DOHH2 (cell line): ENCODE measurements around the gene MAML2.

Source experiments
- EZH2phosphoT487 ChIP-seq: fragments of 200-600 bp; sonication (generic); IDR thresholded peaks from 2 replicates; pipeline ENCODE4 v1.6.1; 2017; ENCODE audit warnings: borderline replicate concordance, mild to moderate bottlenecking, antibody characterized with exemption, low read length, moderate library complexity, mixed read lengths
- TF ChIP-seq, protein P1 (sequence below): fragments of 200-600 bp; sonication (generic); IDR thresholded peaks from one replicate; pipeline ENCODE4 v1.5.1; 2014; ENCODE audit warnings: antibody characterized with exemption, mild to moderate bottlenecking, low read depth, low read length; ENCODE audit not compliant: poor library complexity, severe bottlenecking

DNA sequence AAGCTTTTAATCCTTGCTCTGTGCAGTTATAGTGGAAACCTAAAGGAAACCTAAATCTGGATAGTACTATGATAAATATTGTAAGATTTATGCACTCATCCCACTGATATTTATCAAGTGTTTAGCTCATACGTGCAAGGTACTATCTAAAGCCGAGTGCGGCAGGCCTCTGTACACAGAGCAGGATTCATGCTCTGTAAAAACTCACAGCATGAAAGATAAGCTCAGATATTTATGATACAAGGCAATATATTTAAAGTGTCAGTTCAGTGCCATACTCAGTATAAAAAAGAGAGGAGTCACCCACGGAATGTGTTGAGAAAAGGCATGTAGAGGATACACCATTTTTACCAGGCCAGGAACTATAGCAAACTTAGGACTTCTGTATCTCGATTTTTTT, 66.2 kb downstream of the MAML2 start:
- TF ChIP-seq, protein P1, sequence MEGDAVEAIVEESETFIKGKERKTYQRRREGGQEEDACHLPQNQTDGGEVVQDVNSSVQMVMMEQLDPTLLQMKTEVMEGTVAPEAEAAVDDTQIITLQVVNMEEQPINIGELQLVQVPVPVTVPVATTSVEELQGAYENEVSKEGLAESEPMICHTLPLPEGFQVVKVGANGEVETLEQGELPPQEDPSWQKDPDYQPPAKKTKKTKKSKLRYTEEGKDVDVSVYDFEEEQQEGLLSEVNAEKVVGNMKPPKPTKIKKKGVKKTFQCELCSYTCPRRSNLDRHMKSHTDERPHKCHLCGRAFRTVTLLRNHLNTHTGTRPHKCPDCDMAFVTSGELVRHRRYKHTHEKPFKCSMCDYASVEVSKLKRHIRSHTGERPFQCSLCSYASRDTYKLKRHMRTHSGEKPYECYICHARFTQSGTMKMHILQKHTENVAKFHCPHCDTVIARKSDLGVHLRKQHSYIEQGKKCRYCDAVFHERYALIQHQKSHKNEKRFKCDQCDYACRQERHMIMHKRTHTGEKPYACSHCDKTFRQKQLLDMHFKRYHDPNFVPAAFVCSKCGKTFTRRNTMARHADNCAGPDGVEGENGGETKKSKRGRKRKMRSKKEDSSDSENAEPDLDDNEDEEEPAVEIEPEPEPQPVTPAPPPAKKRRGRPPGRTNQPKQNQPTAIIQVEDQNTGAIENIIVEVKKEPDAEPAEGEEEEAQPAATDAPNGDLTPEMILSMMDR = no peak
- no peak for TF ChIP-seq EZH2phosphoT487
